ENCODE data around the gene CDH1.

CDH1 gene

DNA sequence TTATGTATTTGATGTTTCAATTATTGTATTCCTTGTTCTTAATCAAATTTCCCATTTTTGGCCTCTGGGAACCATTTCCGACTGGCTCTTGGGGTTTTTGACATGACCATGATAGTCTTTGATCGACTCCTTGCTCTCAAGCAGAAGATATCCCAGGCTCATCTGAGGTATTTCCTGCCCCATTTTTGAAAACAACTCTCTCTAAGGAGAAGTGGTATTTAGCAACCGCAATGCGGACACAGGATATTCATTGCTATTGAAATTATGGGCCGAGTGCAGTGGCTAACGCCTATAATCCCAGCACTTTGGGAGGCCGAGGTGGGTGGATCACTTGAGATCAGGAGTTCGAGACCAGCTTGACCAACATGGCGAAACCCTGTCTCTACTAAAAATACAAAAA is 111.7 kb downstream of the CDH1 start:
- DNase-seq (ENCODE audit: extremely low read depth, insufficient read length), result no peak
- TF ChIP-seq, protein P1, sequence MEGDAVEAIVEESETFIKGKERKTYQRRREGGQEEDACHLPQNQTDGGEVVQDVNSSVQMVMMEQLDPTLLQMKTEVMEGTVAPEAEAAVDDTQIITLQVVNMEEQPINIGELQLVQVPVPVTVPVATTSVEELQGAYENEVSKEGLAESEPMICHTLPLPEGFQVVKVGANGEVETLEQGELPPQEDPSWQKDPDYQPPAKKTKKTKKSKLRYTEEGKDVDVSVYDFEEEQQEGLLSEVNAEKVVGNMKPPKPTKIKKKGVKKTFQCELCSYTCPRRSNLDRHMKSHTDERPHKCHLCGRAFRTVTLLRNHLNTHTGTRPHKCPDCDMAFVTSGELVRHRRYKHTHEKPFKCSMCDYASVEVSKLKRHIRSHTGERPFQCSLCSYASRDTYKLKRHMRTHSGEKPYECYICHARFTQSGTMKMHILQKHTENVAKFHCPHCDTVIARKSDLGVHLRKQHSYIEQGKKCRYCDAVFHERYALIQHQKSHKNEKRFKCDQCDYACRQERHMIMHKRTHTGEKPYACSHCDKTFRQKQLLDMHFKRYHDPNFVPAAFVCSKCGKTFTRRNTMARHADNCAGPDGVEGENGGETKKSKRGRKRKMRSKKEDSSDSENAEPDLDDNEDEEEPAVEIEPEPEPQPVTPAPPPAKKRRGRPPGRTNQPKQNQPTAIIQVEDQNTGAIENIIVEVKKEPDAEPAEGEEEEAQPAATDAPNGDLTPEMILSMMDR (IDR thresholded peaks at IDR 0.05; ENCODE audit: insufficient read depth, low read length, poor library complexity, severe bottlenecking), result no peak
- Histone ChIP-seq H3K4me3 (replicated peaks; ENCODE audit: low read depth, low read length) (no peak overlapping the region), H3K27me3 (replicated peaks; ENCODE audit: control insufficient read depth, insufficient read depth, low read length) (no peaks in the 10 kb centered on the region), H3K36me3 (ENCODE audit: control insufficient read depth, insufficient read depth, low read length) (no peaks in the 10 kb centered on the region)

DNA sequence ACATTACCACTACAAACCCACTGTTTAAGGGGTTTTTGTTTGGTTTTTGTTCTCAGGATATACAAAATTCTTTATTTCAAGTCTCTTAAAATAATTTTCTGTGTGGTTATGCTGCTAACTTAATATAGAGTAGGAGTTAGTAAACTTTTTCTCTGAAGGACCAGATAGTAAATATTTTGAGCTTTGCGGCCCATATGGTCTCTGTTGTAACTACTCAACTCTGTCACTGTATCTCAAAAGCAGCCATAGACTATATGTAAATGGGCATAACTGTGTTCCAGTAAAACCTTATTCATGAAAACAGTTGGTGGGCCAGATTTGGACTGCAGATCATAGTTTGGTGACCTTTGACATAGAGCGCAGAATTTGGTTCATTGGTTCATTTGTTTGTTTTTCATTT is 113.4 kb downstream of the CDH1 start:
- TF ChIP-seq, protein P1 (IDR thresholded peaks at IDR 0.05; ENCODE audit: insufficient read depth, low read length, poor library complexity, severe bottlenecking), result no peak
- DNase-seq (ENCODE audit: extremely low read depth, insufficient read length), result no peak
- no peaks in the 10 kb centered on the region for H3K36me3 ChIP-seq (ENCODE audit: control insufficient read depth, insufficient read depth, low read length)
- no peak overlapping the region for H3K4me3 ChIP-seq (replicated peaks; ENCODE audit: low read depth, low read length)
- no peaks in the 10 kb centered on the region for H3K27me3 ChIP-seq (replicated peaks; ENCODE audit: control insufficient read depth, insufficient read depth, low read length)

DNA sequence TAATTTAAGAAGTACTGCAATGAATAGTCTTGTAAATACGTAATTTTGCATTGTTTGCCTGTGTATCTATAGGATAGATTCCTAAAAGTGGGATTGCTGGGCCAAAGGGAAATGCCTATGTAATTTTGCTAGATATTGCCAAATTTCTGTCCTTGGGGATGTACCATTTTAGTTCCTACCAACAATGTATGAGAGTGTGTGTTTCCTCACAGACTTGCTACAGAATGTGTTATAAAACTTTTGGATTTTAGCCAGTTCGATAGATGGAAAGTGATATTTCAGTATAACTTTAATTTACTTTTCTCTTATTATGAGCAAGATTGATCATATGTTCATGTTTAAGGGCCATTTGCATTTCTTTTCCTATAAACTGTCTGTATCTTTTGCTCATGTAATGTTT is 114.5 kb downstream of the CDH1 start:
- Histone ChIP-seq H3K36me3 (ENCODE audit: control insufficient read depth, insufficient read depth, low read length) (no peaks in the 10 kb centered on the region), H3K4me3 (replicated peaks; ENCODE audit: low read depth, low read length) (no peak overlapping the region), H3K27me3 (replicated peaks; ENCODE audit: control insufficient read depth, insufficient read depth, low read length) (no peaks in the 10 kb centered on the region)
- TF ChIP-seq, protein P1 (IDR thresholded peaks at IDR 0.05; ENCODE audit: insufficient read depth, low read length, poor library complexity, severe bottlenecking), result no peak
- no peak for DNase-seq (ENCODE audit: extremely low read depth, insufficient read length)

DNA sequence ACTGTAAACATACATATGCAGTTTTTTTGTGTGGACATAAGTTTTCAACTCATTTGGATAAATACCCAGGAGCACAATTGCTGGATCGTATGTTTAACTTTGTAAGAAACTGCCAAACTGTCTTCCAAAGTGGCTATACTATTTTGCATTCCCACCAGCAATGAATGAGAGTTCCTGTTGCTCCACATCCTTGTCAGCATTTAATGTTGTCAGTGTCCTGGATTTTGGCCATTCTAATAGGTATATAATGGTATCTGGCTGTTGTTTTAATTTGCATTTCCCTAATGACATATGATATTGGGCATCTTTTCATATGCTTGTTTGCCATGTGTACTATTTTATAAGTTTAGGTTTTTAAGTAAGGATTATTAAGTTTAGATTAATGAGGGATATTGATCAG is 120.4 kb downstream of the CDH1 start:
- Histone ChIP-seq H3K4me3 (replicated peaks; ENCODE audit: low read depth, low read length) (no peak overlapping the region), H3K27me3 (replicated peaks; ENCODE audit: control insufficient read depth, insufficient read depth, low read length) (no peaks in the 10 kb centered on the region), H3K36me3 (ENCODE audit: control insufficient read depth, insufficient read depth, low read length) (peaks cover 5% of the 10 kb centered on the region)
- TF ChIP-seq, protein P1 (IDR thresholded peaks at IDR 0.05; ENCODE audit: insufficient read depth, low read length, poor library complexity, severe bottlenecking), result no peak
- no peak for DNase-seq (ENCODE audit: extremely low read depth, insufficient read length)

DNA sequence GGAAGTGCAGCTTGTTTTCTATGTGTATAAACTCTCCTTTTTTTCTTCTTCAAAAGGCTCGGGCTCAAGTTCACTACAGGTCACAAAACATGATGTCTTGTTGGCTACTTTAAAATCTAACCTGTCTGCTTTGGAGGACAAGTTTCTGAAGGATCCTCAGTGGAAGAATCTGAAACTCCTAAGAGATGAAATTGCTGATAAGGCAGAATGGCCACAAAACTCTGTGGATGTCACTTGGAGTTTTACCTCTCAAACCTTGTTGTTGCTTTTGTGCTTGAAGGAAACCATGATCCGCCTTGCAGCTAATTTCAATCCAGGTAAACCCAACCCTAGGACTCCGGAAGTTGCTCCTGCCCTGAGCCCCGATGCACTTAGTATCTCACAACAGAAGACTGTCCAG is 122.7 kb downstream of the CDH1 start:
- TF ChIP-seq, protein P1 (IDR thresholded peaks at IDR 0.05; ENCODE audit: insufficient read depth, low read length, poor library complexity, severe bottlenecking), result no peak
- Histone ChIP-seq H3K27me3 (replicated peaks; ENCODE audit: control insufficient read depth, insufficient read depth, low read length) (no peaks in the 10 kb centered on the region), H3K4me3 (replicated peaks; ENCODE audit: low read depth, low read length) (no peak overlapping the region), H3K36me3 (ENCODE audit: control insufficient read depth, insufficient read depth, low read length) (peaks cover 6% of the 10 kb centered on the region)
- no peak for DNase-seq (ENCODE audit: extremely low read depth, insufficient read length)
